Sigmoid colon (tissue), 7 donors: ENCODE measurements around the gene SLC5A12. TPM values are rescaled to one million over a fixed set of nuclear protein-coding genes. Genes with fewer than 3 reads are reported as not detected.

Source experiments
- DNase-seq: peaks from one replicate; pipeline ENCODE4 v3.0.0-alpha.2; 2019
- H3K27ac ChIP-seq, 4 donors: fragments of 200-600 bp; sonication (generic); one replicate each; pipeline ENCODE4 v1.5.1; 2016 to 2019; ENCODE audit warnings: mild to moderate bottlenecking in 1 of 4
- H3K27me3 ChIP-seq, 3 donors: fragments of 200-600 bp; sonication (generic); one replicate each; pipeline ENCODE4 v1.5.1; 2019; ENCODE audit warnings: mild to moderate bottlenecking in 1 of 3
- H3K36me3 ChIP-seq, 4 donors: fragments of 200-600 bp; sonication (generic); one replicate each; pipeline ENCODE4 v1.5.1; 2016 to 2019
- H3K4me1 ChIP-seq, 4 donors: fragments of 200-600 bp; sonication (generic); one replicate each; pipeline ENCODE4 v1.5.1; 2017 to 2019
- H3K4me3 ChIP-seq, 4 donors: fragments of 200-600 bp; sonication (generic); one replicate each; pipeline ENCODE4 v1.5.1; 2017 to 2019; ENCODE audit warnings: mild to moderate bottlenecking in 2 of 4, moderate library complexity in 1 of 4
- H3K9me3 ChIP-seq, 4 donors: fragments of 200-600 bp in 3 of 4; sonication (generic) in 3 of 4; one replicate each; pipeline versions ENCODE4 v1.5.1 to v1.6.1; 2013 to 2019
- CTCF ChIP-seq, 4 experiments: fragments of 450-650 bp in 3 of 4; fragments of 200-600 bp in 1 of 4; IDR thresholded peaks; one replicate each; pipeline ENCODE4 v1.5.1; 2016 to 2019; ENCODE audit warnings: antibody characterized with exemption in 4 of 4, mild to moderate bottlenecking in 3 of 4, moderate library complexity in 2 of 4
- EP300 ChIP-seq, 4 donors: sonication (generic); formaldehyde crosslinking; IDR thresholded peaks; one replicate each; pipeline ENCODE4 v1.6.1; 2017; ENCODE audit warnings: antibody characterized with exemption in 4 of 4
- POLR2A ChIP-seq, 2 donors: fragments of 450-650 bp; IDR thresholded peaks; one replicate each; pipeline ENCODE4 v1.6.1; 2016; ENCODE audit warnings: antibody characterized with exemption in 2 of 2, mild to moderate bottlenecking in 2 of 2, moderate library complexity in 2 of 2
- POLR2AphosphoS5 ChIP-seq, 4 donors: sonication (generic); formaldehyde crosslinking; IDR thresholded peaks; one replicate each; pipeline ENCODE4 v1.6.1; 2017; ENCODE audit warnings: antibody characterized with exemption in 4 of 4
- WGBS, 2 donors: extraction: QIAGEN DNeasy Blood & Tissue Kit; methylation state at CpG; one replicate each; pipeline ENCODE4 v1.1.7; 2013; 5-methylcytosine and 5-hydroxymethylcytosine counted together
- intact Hi-C: fragments of 100-400 bp; cut with DNase I; formaldehyde crosslinking; loops from one replicate; pipeline ENCODE4 v1.15.1; 2023
- polyA plus RNA-seq, 3 donors: library from polyadenylated mRNA; stranded (reverse); fragments of 200-250 nt; gene quantifications; one replicate each; pipeline ENCODE4 v1.2.3, GENCODE V29; 2013
- total RNA-seq, 4 donors: library from RNA; depleted of rRNA; stranded (reverse); fragments of >200 nt; gene quantifications; one replicate each; pipeline ENCODE4 v1.1.0, GENCODE V29; 2016
- donor health status: healthy with polysubstance abuse.
- donor health status: Bipolar disorder and iron deficiency.
- donor health status: healthy.

Gene SLC5A12
- total and polyA plus RNA-seq, 7 donors = under 0.01 to 0.23 (median 0.04) TPM; not detected in 3

- Histone ChIP-seq H3K27me3 (no peaks in the 10 kb centered on the region), H3K4me3 (no peak overlapping the region), H3K36me3 (no peaks in the 10 kb centered on the region), H3K4me1 (peaks cover 0 to 5% (median 0%) of the 10 kb centered on the region in 4 donors), H3K9me3 (no peaks in the 10 kb centered on the region), H3K27ac (no peak overlapping the region)
- DNase-seq = no peak
- intact Hi-C loops = no loop called here
- WGBS, 2 donors = 16 to 52% methylated on average over 2 of the region's 2 CpGs
- TF ChIP-seq POLR2A (IDR thresholded peaks at IDR 0.05) (no peak), POLR2AphosphoS5 (IDR thresholded peaks at IDR 0.05) (no peak), EP300 (IDR thresholded peaks at IDR 0.05) (no peak), CTCF (IDR thresholded peaks at IDR 0.05) (no peak)
These were observed 19.2 kb upstream of the SLC5A12 start for GRCh38 chr11:26741036-26741435.

GRCh38 chr11:26739366-26740073, 17.7 kb upstream of the SLC5A12 start:
- Histone ChIP-seq H3K4me3 (no peak overlapping the region), H3K9me3 (no peaks in the 10 kb centered on the region), H3K4me1 (peaks cover 0 to 5% (median 0%) of the 10 kb centered on the region in 4 donors), H3K27ac (no peak overlapping the region), H3K36me3 (no peaks in the 10 kb centered on the region), H3K27me3 (no peaks in the 10 kb centered on the region)
- no peak for TF ChIP-seq POLR2AphosphoS5 (IDR thresholded peaks at IDR 0.05)
- TF ChIP-seq CTCF (IDR thresholded peaks at IDR 0.05) = no peak
- no peak for TF ChIP-seq POLR2A (IDR thresholded peaks at IDR 0.05)
- TF ChIP-seq EP300 (IDR thresholded peaks at IDR 0.05) = no peak
- DNase-seq = no peak
- 93 to 96% methylated on average over 5 of the region's 5 CpGs for WGBS, 2 donors
- intact Hi-C loops = no loop called here

- TF ChIP-seq POLR2A (IDR thresholded peaks at IDR 0.05) (no peak), CTCF (IDR thresholded peaks at IDR 0.05) (no peak), POLR2AphosphoS5 (IDR thresholded peaks at IDR 0.05) (no peak)
- Histone ChIP-seq H3K27ac (no peak overlapping the region), H3K4me3 (no peak overlapping the region), H3K36me3 (no peaks in the 10 kb centered on the region), H3K27me3 (no peaks in the 10 kb centered on the region), H3K4me1 (peaks cover 0 to 12% (median 7%) of the 10 kb centered on the region in 4 donors), H3K9me3 (no peaks in the 10 kb centered on the region)
- DNase-seq = no peak
- whole genome bisulfite sequencing, 2 donors = 33 to 72% methylated on average over 4 of the region's 4 CpGs
- intact Hi-C loops = no loop called here
These were observed 12.8 kb upstream of the SLC5A12 start for GRCh38 chr11:26734691-26735090.

GRCh38 chr11:26731084-26731456, 9.2 kb upstream of the SLC5A12 start:
- no peak overlapping the region for H3K4me3 ChIP-seq
- no peaks in the 10 kb centered on the region for H3K36me3 ChIP-seq
- 76 to 78% methylated on average over 1 of the region's 1 CpG for WGBS, 2 donors
- H3K4me1 ChIP-seq = peaks cover 0 to 12% (median 7%) of the 10 kb centered on the region in 4 donors
- no peaks in the 10 kb centered on the region for H3K27me3 ChIP-seq
- no peaks in the 10 kb centered on the region for H3K9me3 ChIP-seq
- TF ChIP-seq EP300 (IDR thresholded peaks at IDR 0.05) (no peak), CTCF (IDR thresholded peaks at IDR 0.05) (no peak), POLR2A (IDR thresholded peaks at IDR 0.05) (no peak), POLR2AphosphoS5 (IDR thresholded peaks at IDR 0.05) (no peak)
- H3K27ac ChIP-seq = no peak overlapping the region
- intact Hi-C loops = no loop called here
- no peak for DNase-seq
